GM19043 (cell line): ENCODE results near the gene QTRT2.

ENCODE experiments used
- ATAC-seq: cut with Tn5 transposase; IDR thresholded peaks from one replicate; pipeline ENCODE4 v1.9.1; 2021; ENCODE audit warnings: low read depth; ENCODE audit not compliant: unreplicated experiment

Gene QTRT2

DNA sequence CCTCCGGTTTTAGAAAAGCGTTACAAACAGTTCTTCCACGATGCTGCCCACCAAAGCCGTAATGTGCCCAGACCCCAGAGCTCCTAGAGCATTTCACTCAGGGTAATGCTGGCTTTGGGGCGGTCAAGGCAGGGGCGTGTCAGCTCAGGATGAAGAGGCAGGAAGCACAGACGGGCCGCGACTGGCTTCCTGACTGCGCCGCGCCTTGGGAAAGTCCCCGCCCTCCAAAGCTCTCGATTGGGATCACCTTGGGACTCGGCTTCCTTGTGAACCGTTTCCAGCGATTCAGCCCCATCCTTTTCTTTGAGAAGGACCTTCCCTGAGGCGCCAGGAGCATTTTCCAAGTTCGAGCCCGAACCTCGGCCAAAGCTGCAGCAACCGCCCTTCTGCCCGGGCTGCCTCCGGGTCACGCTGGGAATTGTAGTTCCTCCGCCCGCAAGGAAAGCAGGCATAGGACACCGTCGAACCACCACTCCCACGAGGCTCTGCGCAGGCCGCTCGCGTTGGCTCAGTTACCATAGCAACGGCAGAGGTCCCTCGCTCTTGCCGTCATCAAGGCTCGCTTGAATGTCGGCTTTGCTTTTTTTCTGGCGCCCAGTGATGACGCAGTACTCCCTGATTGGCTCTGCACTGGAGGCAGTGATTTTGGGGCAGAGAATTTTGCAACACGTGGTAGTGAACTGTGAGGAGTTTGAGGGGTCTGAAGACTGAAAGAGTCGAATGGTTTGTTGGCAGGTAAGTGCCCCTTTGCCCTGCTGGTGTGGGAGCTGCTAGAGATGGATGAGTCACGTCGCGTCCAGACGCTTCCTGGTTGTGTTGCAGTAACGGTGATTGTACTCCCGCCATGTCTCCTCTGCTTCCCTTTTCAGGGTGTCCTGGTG, at the start of gene QTRT2, which contains the start of gene CCDC191:
Gene QTRT2 (plus strand): TSS at position 608 of the 881 bp plus-strand sequence. CDS start 8,521 bp downstream, outside the sequence.
Gene CCDC191 (minus strand): TSS at position 397 of the 881 bp plus-strand sequence. CDS start 60 bp downstream, at position 337.
- ATAC-seq: peak; percentile 96

DNA sequence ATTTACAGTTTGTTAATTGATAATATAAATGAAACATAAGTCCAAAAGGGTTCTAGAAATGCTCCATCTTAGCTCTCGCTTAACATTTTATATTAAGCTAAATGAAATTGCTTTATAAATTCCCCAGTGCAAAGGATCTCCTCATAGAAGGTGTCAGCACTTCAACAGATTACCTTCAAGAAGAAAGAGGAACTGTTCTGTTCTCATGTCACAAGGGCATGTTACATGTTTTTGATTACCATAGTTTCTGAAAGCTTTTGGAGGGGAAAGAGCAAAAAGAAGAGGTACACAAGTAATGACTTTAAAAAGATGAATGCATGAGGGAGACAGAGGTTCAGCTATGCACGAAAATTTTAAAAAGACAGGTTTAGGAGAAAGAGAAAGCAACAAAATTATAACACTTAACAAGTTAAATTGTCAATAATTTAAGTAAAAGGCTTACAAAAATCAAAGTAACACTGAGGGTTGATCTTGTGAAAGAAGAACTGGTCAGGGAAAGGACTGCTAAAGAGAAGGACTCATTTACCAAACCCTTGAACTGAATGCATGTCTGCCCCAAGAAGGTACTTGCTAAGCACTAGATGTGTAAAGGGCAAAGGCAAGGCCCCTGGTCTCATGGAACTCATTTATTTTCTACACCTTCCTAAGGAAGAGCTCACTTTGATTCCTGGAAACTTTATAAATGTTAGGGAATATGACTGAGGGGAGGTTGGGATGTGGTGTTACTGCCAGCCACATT, 45.3 kb upstream of the QTRT2 start:
- peak; percentile 76 for ATAC-seq

DNA sequence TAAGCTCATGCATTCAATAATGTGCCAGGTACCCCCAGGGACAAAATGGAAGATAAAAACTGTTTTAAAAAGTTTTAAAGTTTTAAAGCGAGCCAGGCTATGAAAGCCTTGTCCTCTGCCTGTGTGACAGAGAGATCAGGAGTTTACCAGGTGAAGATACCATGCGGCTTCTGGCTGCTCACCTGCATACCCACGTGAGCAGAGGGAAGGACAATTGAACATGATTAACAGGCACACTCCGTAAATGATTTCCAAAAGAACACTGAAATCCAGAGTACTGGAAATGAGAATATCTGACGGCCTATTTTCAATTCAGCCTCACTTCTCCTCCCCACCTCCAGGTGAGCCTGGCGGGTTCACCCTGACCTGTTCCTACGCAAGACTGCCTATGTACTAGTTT, 42.3 kb upstream of the QTRT2 start:
- no peak for ATAC-seq

DNA sequence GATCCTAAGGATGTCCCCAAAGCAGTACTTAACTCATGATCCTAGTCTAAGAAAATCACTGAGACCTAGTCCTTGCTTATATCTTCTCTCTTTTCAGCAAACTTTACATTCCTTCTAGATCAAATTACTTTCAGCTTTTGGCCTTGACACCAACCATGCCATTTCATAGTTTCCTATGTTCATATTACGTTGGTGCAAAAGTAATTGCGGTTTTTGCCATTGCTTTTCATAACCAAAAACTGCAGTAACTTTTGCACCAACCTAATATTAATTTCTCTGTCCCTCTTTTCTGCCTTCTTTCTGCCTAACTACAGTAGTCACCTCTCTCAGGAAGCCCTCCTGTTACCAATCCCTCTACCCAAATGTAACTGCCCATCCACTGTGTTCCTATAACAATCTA, 37.1 kb upstream of the QTRT2 start:
- ATAC-seq: no peak

DNA sequence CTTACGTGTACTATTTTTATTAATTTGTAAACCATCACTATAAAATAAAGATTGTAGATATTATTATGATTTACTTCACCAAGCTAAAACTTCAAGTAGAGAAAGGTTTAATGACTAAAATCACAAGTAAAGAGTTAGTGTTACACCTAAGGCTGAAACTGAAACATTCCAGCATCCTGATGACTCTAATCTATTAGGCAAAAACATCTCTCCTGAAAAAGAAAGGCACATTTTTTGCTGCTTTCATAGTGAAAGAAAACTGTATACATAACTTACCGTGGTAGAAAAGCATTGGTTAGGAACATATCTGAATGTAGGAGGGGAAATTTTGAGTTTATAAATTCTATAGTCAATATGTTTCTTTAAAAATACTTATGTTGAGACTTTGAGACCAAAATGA, 35.6 kb upstream of the QTRT2 start:
- no peak for ATAC-seq

DNA sequence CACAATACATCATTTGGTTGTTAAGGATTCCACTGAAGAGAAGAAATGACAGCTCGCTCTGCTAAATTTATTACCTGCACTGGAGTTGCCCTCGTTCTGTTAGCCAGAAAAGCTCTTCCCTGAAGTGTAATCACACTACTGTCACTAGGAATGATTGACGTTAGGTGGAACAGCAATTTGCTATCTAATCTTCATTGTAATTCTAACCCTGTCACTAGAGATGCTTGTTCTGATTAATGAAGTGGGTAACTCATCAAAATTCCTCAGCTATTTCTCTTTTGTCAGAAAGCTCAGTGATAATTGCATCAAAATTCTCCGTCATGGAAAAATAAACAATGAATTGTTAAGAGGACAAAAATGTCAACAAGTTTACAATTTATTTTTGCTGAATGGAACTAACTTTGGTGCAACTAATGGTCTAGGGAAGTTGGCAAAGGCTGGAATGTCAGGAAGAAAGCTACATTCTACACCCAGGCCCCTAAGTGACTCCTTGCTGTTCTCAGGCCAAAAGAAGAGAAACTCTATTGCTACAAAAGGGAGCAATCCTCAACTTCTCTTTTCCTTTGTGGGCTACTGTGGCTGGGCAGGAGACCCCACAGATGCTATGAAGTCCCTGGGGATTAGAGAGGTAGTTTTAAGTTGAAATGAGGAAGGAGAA, 34.3 kb upstream of the QTRT2 start:
- no peak for ATAC-seq

DNA sequence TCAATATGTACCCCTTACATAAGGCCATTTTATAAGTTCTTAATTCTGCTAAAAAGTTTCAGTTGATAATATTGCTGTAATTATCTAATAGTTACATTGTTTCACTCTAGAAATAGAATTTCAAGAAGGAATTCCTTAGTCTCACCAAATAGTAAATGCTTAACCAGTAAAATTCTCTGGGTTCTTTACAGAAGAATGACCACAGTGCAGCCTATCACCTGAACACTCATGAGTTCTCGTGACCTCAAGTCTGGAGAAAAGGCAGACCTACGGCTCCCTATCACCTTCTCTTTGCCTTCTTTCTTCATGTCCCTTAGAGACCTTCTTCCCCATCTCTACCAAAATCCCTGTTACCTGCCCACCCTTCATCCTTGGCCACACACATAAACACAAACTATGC, 31.1 kb upstream of the QTRT2 start:
- ATAC-seq: no peak

DNA sequence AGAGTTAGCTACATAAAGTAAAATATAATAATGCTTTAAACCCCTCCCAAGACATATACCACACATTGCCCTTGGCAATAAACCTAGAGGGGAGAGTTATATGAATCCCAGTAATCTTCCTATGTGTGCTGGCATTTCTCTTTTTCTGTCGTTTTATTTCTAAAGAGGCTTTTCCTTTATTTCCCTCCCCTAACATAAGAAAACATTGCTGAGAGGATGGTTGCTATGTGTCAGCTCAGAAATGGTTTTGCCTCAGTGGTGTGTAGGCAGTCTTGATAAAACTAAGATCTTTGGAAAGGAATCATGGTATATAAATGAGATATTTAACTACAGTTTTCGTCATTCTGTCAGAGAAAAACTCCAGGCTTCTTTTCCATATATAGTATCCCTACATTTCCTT, 30.2 kb upstream of the QTRT2 start:
- ATAC-seq: no peak

DNA sequence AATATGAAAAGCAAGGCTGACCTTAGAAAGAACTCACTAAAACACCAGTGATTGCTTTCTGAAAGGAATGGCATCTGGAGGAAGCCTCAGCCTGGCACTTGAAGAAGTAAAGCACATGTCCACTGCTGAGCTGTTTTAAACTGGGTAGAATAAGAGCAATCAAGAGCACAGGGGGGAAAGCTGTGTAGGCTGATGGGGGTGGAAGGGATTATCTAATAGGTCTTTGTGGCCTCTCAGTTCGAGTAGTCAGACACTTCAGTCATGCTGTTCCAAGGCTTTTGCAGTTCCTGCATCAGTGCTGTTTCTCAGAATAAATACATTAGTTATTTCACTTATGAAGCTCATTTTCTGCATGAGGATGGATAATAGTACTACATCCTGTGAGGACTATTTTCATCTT, 22.8 kb upstream of the QTRT2 start:
- no peak for ATAC-seq

DNA sequence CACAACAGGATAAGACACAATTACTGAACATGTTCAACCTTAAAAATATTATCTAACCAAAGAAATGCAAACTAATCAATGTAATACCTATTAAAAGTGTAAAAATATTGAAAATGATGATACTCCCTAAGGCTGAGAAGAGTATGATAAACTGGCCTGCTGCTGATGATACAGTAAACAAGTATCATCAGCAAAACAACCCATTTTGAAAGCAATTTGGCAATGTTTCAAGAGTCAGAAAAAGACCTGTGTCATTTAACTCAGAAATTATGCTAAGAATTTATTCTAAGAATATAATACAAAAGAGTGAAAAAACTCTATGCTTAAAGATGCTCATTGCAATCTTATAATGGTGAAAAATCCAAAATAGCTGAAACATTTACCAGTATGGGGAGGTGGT, 22.3 kb upstream of the QTRT2 start:
- ATAC-seq: no peak

DNA sequence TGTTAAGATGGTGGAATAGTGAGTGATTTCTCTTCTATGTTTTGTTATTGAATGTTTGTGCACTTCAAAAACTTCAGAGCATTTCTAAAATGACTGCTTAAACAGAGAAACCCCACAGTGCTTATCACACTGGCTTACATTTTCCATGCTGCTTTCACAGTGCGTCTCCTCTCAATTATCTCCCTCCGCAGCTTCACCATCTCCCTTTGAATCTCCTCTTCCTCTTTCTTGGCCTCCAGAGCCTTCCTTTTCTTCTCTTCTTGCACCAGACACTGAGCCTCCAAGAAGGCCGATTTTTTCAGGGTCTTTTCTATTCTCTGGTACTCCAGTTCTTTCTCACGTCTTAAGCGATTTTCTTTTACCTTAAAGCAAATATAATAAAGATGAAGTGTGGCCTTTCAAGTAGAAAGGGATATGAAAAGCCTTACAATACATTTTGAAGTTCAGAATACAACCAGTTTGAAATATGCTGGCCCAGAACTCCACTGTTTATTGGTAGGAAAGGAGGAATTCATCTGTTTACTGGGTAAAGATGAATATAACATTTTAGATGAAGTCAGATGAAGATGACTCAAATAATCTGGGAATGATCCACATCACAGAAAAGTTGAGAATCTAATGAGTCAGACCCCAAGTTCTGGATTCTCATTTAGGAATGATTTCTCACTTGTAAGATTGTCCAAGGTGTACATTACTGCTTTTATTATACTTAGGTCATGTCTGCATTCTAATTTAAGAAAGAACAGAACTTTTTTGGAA, 21.6 kb upstream of the QTRT2 start:
- ATAC-seq: no peak

DNA sequence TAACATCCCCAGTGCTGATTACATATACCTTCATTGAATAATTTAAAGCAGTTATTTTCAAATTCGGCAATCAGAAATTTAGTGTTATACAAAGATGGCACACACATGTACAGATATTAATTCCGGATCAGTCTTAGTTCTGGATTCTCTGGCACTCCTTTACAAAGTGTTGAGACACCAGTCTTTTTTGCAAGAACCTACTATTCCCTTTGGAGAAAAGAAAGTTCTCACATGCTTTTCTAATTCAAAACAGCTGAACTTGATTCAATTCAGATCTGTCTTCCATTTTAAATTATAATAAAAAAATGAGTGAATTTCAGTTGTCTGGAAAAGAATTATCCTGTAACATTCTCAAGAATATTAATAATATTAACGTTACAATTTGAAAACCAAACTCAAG, 20.6 kb upstream of the QTRT2 start:
- ATAC-seq: no peak

DNA sequence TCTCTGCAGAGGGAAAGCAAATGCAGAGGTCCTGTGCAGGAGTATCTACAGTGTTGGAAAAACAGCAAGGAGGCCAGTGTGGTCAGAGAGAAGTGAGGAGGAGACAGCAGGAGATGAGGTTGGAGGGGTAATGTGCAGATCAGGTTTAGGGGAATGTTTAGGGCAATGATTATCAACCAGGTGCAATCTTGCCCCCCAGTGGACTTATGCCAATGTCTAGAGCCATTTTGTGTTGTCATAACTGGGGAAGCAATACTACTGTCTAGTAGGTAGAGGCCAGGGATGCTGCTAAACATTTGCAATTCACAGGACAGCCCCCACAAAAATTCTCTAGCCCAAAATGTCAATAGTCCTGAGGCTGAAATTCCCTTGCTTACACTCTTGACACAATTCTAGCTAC, 13.3 kb upstream of the QTRT2 start:
- ATAC-seq: no peak

DNA sequence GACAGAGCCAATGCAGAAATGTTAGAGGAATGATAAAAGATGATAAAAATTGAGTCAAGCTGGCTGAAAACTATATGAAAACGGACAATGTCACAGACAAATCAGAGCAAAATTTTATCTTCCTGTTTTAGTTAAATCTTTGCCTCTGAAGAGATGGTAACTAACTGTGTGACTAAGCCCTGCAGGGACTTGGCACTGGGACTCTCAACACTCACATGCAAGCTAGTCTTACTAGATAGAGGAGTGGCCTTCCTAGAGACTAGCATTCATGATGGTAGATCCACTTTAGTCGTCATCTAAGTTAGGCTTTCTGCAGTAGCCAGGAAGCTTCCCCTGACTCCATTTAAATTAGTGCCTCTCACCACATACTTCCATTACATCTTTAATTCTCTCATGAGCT, 4.3 kb upstream of the QTRT2 start:
- no peak for ATAC-seq

DNA sequence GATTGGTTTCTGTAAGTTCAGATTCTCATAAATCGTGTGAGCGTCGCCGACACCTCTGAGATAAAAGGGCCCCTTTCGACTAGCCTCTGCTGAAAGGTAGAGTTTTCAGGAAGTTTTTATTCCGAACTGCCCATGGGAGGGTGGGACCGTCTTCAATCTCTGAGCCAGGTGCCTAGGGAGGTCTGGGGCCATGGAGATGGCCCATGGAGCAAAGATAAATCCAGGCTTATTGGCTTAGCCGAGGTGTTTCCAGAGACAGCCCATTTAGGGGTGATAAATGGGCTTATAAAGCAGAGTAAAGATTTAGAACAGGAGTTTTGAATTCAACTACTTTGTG, 442 bp downstream of the QTRT2 start:
- ATAC-seq: peak; percentile 3

DNA sequence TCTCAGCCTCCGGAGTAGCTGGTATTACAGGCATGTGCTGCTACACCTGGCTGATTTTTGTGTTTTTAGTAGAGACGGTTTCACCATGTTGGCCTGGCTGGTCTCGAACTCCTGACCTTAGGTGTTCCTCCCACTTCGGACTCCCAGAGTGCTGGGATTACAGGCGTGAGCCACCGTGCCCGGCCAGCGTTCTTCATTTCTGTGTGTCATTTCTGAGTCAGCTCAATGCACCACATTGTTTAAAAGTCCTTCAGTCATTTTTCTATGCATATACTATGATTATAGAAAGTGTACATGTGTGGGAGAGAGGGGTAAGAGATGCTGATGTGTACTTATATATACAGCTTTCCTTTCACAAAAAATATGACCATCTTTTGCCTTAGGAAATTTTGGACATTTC, 2.1 kb downstream of the QTRT2 start:
- no peak for ATAC-seq

DNA sequence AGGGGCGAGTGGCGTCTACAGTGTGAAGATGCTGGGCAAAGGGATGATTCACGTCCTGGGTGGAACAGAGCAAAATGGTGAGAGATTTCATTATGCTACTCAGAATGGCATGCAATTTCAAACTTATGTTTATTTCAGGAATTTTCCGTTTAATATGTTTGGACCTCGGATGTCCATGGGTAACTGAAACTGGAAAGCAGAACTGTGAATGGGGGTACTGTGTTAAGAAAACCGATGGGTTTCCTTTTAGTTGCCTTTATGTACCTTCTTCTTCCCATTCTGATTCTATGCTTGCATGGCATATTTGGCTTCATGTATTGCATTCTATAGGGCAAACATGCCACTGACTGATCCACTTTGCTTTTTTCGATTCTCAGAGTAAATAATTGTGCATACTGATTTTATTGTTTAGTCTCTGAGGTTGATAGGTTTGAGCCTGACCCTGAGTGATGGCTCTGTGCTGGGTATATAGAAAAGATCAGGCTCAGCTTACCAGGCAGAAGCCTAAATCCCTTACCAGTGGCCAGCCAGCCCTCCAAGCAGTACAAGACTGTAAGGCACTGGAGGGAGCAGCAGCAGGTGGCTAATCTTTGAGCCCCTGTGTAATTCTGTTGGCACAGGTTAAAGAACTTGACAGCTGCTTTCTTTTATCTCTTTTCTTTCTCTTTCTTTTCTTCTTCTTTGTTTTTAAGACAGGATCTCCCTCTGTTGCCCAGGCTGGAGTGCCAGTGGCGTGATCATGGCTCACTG, 4.5 kb downstream of the QTRT2 start:
- no peak for ATAC-seq

DNA sequence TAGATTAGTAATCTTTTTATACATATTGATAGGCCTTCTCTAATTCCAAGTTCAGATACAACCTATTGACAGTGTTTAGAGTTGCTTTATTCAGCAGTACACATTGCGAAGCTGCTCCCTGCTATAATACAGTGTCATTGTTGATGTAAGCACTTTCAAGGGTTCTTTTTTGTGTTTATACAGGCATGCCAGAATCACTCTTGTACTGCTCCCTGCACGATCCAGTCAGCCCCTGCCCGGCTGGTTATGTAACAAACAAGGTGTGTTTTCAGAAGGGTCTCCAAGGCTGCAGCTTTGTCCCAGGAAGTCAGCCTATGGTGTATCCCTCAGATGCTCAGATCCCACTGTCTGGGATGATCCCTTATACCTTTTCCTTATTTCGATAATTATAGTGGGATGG, 11.3 kb downstream of the QTRT2 start:
- no peak for ATAC-seq

DNA sequence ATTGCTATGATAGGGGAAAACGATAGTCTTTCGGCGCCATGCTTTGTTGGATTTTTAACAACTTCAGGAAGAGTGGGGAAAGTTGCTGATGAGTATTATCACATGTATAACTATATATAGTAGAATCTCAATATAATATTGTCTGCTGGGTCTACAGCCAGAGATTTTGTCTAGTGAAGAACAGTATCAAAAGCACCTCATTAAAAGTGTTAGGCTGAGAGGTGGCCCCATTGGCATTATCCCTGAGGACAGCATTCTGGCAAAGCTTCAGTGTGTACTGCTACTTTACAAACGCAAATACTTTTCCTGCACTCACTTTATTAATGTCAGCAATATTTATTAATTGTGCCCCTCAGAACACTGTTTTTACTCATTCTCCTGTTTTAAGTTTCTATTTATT, 11.8 kb downstream of the QTRT2 start:
- ATAC-seq: no peak

DNA sequence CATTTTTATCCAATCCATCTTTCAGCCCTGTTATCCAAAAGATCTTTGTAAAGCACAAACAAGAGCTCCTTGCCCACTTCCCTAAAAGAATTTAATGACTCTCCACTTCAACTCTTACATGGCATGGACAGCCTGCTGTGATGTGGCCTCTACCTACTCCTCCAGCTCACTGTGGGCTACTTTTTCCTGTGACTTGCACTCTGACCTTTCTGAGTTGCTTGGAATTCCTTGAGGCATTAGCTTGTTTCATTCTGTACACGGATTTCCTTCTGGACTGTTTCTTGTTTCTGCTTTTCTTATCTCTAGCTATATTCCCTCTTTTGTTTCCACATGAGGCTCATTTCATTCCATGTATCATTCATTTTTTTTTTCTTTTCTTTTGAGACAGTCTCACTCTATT, 15.2 kb downstream of the QTRT2 start:
- no peak for ATAC-seq
